HG03025 (cell line): ENCODE measurements around the gene CUX1.

Experiments used
- ATAC-seq: cut with Tn5 transposase; IDR thresholded peaks from one replicate; pipeline ENCODE4 v1.9.1; 2021; ENCODE audit warnings: mild to moderate bottlenecking, moderate library complexity; ENCODE audit not compliant: unreplicated experiment, low FRiP score

Gene CUX1

GRCh38 chr7:101943889-101944600 is 126.6 kb downstream of the CUX1 start:
- ATAC-seq, result no peak

- ATAC-seq, result no peak
These were observed 127.2 kb downstream of the CUX1 start for GRCh38 chr7:101944611-101945010.

- ATAC-seq, result no peak
These were observed 127.8 kb downstream of the CUX1 start for GRCh38 chr7:101945034-101945758.

GRCh38 chr7:101947899-101948298 is 130.5 kb downstream of the CUX1 start:
- ATAC-seq, result no peak

GRCh38 chr7:101948650-101949049 is 131.2 kb downstream of the CUX1 start:
- no peak for ATAC-seq

GRCh38 chr7:101950450-101951119 is 133.2 kb downstream of the CUX1 start:
- ATAC-seq, result no peak

- no peak for ATAC-seq
These were observed 134.3 kb downstream of the CUX1 start for GRCh38 chr7:101951757-101952156.

- ATAC-seq, result no peak
These were observed 135.2 kb downstream of the CUX1 start for GRCh38 chr7:101952355-101953247.

GRCh38 chr7:101953248-101953819 is 135.9 kb downstream of the CUX1 start:
- no peak for ATAC-seq

GRCh38 chr7:101954499-101954898 is 137.1 kb downstream of the CUX1 start:
- no peak for ATAC-seq

GRCh38 chr7:101956130-101956529 is 138.7 kb downstream of the CUX1 start:
- ATAC-seq, result no peak

- no peak for ATAC-seq
These were observed 140.5 kb downstream of the CUX1 start for GRCh38 chr7:101957744-101958525.

GRCh38 chr7:101959342-101959741 is 141.9 kb downstream of the CUX1 start:
- no peak for ATAC-seq

- ATAC-seq, result no peak
These were observed 142.4 kb downstream of the CUX1 start for GRCh38 chr7:101959829-101960228.

- no peak for ATAC-seq
These were observed 142.9 kb downstream of the CUX1 start for GRCh38 chr7:101960323-101960722.

- no peak for ATAC-seq
These were observed 143.7 kb downstream of the CUX1 start for GRCh38 chr7:101960985-101961708.

GRCh38 chr7:101961811-101962210 is 144.4 kb downstream of the CUX1 start:
- ATAC-seq, result no peak

GRCh38 chr7:101963693-101964092 is 146.3 kb downstream of the CUX1 start:
- no peak for ATAC-seq
